GM10248 (cell line): Measurements from ENCODE around the gene CADPS.

Experiments
- CTCF ChIA-PET: fragments of 300-600 bp; sonication (Branson Sonifier 250); formaldehyde crosslinking; extraction: SDS; loops from one replicate; lab custom pipeline; 2021; ENCODE audit warnings: antibody characterized with exemption; lab: Yijun Ruan, JAX
- POLR2A ChIA-PET: fragments of 350-650 bp; sonication (Branson Sonifier 250); formaldehyde crosslinking; extraction: SDS; loops from one replicate; lab custom pipeline; 2020; ENCODE audit warnings: antibody characterized with exemption; lab: Yijun Ruan, JAX
- DNase-seq: peaks from one replicate; pipeline ENCODE4 v3.0.0; 2012; ENCODE audit errors: extremely low spot score
- TF ChIP-seq, protein P1 (sequence below): IDR thresholded peaks from 2 replicates; pipeline ENCODE4 v1.5.1; 2012; ENCODE audit warnings: mild to moderate bottlenecking, low read depth; ENCODE audit errors: extremely low read depth, missing control alignments, control extremely low read depth

The CADPS gene

DNA sequence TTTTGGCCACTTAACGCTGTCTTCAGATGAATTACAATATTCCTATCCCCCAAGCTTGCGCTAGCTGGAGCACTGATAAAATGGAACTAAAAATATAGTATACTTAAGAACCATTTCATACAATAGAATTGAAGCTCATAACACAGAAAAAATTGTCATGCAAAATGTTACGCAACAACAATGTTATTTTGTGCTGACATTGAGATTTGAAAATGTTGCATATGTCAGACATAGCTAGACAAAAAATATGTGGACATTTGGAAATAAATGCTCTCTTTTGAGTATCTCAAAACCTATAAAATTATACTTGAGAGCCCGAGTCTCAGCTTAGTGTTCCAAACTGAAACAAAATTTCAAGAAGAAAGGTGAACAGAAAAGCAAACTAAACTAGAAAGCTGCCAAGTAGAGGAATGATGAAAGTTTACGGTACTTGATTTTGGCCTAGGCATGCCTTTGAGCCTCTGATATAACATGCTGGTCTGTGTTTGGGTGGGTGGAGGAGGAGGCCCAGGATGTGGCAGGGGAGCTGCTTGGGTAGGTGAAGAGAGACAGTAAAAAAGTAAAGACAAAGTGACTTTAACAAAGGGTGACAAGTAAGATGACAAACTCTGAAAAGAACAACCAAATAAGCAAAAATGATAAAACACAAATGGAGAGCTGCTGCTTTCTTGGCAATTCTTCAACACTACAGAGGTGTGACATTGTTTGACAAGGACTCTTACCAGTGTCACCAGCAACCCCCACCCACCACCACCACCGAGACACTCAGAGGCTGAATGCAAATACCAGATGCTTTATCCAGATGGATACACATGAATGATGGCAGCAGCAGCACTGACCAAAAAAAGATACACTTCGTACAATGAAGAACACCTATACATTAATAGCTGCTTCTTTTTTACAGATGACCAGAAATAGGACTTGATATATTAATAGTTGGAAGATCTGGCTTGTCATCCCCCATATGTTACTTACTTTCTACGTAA lies 372.6 kb downstream of the CADPS start:
- CTCF ChIA-PET: interaction anchor here (0.6 to 1.7 kb wide), 7 partner anchors 8 to 998 kb away, joined by 3 to 4 read pairs (median 3); no protein-coding TSS in a partner anchor
- TF ChIP-seq, protein P1, sequence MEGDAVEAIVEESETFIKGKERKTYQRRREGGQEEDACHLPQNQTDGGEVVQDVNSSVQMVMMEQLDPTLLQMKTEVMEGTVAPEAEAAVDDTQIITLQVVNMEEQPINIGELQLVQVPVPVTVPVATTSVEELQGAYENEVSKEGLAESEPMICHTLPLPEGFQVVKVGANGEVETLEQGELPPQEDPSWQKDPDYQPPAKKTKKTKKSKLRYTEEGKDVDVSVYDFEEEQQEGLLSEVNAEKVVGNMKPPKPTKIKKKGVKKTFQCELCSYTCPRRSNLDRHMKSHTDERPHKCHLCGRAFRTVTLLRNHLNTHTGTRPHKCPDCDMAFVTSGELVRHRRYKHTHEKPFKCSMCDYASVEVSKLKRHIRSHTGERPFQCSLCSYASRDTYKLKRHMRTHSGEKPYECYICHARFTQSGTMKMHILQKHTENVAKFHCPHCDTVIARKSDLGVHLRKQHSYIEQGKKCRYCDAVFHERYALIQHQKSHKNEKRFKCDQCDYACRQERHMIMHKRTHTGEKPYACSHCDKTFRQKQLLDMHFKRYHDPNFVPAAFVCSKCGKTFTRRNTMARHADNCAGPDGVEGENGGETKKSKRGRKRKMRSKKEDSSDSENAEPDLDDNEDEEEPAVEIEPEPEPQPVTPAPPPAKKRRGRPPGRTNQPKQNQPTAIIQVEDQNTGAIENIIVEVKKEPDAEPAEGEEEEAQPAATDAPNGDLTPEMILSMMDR: no peak
- POLR2A ChIA-PET: no interaction called here
- no peak for DNase-seq

DNA sequence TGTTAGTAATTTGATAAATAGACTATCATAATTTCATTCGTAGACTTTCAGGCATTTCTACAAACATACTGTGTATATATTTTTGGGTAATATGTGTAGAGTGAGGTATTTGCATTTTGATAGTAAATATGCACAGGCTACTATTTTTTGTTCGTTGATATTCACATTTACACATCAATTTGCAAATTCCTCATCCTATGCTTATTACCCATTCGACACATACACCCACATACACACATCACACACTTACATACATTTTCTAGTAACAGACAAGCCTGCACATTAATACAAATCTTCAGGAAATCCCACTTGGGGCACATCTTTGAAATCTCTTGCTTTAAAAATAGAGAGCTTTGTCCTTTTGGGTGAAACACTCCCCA lies 373.9 kb downstream of the CADPS start:
- TF ChIP-seq, protein P1: no peak
- ChIA-PET POLR2A (no interaction called here), CTCF (no interaction called here)
- DNase-seq: no peak

DNA sequence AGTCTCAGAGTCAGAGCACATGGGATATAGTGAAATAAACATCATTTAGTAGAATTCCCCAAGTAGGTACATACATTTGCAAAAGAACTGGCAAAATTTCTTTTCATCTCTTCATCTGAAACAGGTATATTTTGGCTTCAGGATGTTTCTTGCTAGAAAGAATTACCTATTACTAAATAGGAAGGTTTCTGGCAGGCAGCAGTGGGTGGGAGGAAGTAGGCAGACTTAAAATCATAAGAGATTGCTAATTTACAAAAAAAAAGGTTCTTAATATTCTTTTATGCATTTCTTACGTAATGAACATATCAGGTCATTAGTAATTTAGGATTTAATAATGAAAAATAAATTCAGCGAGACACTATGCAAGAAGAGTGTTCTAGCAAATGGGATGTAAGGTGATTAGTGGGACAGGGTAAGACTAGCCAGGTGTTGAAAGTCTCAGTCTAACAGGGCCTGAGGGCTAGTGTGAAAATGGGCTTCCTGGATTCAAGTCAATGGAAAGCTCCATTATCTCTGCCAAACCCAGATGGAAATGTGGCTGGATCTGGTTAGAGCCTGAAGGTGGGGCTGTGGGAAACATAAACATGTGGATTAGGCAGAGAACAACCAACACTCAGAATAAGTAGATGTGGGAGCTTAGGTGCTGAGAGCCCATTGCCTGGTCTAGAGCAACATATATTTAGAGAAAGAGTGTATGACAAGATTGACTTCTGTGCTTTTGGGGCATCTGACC lies 374.5 kb downstream of the CADPS start:
- POLR2A ChIA-PET: no interaction called here
- CTCF ChIA-PET: no interaction called here
- TF ChIP-seq, protein P1: no peak

DNA sequence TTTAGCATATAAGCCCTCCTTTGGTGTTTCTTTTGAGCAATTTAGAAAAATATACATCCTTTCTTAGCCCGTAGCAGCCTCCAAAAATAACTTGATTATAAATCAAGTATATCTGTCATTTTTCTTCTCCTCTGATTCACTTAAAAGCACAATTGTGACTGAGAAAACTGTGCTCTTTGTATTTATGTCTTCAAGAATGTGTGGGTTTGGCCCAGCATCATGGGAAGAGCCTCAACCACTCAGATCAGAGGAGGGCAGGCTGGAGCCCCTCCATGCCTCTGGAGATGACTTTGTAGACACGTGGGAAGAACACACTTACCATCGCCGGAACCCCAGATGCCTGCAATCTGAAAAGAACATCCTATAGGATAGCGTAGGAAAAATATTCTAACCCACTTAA lies 378.1 kb downstream of the CADPS start:
- DNase-seq: no peak
- CTCF ChIA-PET: no interaction called here
- TF ChIP-seq, protein P1: no peak
- POLR2A ChIA-PET: no interaction called here

More for the DNA sequence above, 374.5 kb downstream of the CADPS start:
- DNase-seq: no peak

DNA sequence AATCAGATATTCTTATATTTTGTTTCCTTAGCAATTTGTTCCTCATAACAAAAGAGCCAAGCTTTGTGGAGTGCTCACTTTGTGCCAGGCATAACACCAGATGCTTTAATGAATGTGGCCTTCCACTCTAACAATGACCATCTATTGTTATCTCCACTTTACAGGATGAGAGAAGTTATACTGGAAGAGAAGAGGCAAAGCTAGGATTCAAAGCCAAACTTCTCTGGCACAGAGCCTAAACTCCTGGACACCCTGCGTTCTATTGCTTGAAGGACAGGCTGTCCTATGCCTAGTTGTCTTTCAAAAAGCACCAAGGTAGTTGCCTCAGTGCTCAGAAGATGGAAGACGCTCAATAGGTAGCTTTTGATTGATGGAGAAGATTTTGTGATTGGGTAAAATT lies 378.7 kb downstream of the CADPS start:
- CTCF ChIA-PET: no interaction called here
- TF ChIP-seq, protein P1: no peak
- POLR2A ChIA-PET: no interaction called here
- no peak for DNase-seq

DNA sequence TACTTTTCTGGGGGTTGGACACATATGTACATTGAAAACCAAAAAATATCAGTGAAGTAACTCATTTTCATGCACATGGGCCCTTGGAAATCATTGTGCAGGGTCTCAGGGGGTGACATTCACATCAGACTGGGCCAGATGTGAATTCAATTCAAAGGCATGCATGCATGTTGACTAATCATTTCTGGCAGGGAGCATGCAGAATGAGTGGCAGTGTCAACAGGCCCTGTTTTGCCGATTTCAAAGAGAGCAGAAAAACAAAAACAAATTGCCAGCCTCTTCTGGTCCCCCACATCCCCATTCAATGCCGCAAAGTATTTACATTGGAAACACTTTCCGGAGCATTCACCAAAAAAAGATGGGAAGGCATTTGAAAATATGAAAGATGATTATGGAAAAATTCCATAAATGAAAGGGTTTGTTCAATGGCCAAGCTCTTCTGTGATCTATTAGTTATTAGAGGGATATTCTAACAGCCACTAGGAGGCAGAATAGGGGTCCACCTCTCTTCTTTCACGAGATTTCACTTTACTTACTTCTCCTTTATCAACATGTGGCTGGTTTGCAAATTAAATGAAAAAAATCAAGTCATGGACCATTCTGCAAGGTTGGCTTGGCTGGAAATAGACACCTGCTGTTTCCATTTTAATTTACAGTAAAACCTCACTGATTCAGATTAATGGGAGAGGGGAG lies 382.0 kb downstream of the CADPS start:
- TF ChIP-seq, protein P1: no peak
- CTCF ChIA-PET: no interaction called here
- POLR2A ChIA-PET: no interaction called here
- DNase-seq: no peak
